Measurements from ENCODE around the gene ZNF184. TPM values are rescaled to one million over a fixed set of nuclear protein-coding genes. Genes with fewer than 3 reads are reported as not detected.

ZNF184 gene
- total RNA-seq, result 1 to 10 TPM; 3.9 to 6.0 (median 4.4) TPM

DNA sequence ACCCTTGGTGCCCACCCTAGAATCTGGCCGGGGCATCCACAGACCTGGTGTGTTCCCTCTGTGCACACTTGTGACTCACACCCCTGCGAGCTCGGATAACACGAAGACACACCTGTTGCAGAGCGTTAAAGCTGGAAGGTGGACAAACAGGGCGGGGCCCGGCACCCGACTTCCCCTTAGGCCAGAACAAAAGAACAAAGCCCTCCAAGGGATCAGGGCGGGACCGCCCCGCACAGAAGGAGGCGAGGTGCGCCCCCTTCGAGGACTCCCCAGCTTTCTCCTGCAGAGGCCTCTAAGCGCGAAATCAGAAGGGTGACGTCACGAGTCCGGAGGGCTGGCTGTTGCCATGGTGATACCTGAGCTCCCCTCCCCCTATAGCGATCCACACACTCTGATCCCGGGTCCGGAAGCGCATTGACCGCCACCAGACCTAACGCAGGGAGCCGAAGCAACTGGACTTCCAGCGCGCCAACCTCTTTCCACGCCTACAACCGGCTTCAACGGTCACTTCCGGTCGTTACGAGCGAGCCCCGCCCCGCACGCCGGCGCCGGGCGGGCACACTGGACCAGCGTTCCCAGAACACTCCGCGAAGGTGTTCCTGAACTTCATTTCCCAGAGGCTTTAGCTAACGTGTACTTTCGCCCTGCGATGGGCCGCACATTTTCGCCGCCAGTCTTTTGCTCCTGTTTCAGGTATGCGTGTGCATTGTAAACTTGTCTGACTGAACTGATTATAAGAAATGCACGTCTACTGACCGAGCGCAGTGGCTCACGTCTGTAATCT lies at the start of gene ZNF184:
ZNF184 (minus strand) TSS at position 489 of the 784 bp plus-strand sequence. CDS start 811 bp downstream, outside the sequence.
- in situ Hi-C loops (cut with MboI; ENCODE audit: low sequenced_read_pairs in 4 of 4) (loop anchor here in 2 of 4 donors (10.0 to 25.0 kb wide), 3 partner anchors 298 to 811 kb away; partner anchors contain the start of gene ZNF322 (in 1 of the 2)), intact Hi-C loops (cut with DNase I; ENCODE audit: low total_unique reads) (loop anchor here (5.0 to 10.0 kb wide), 8 partner anchors 96 to 1509 kb away; partner anchors contain the start of gene ZNF165)
- peak within 1 kb of the TSS; percentile 87 to 97 (median 95) for H3K27ac ChIP-seq
- H3K36me3 ChIP-seq, result peaks cover 0 to 22% of the 10 kb centered on the region in 2 donors
- DNase-seq (peak; percentile 88 to 93), ATAC-seq (peak; percentile 97 to 99)
- peak within 1 kb of the TSS; percentile 62 to 98 (median 85) for H3K4me3 ChIP-seq
- no peaks in the 10 kb centered on the region for H3K27me3 ChIP-seq
- H3K9me3 ChIP-seq, result no peaks in the 10 kb centered on the region
- TF ChIP-seq, protein P1, sequence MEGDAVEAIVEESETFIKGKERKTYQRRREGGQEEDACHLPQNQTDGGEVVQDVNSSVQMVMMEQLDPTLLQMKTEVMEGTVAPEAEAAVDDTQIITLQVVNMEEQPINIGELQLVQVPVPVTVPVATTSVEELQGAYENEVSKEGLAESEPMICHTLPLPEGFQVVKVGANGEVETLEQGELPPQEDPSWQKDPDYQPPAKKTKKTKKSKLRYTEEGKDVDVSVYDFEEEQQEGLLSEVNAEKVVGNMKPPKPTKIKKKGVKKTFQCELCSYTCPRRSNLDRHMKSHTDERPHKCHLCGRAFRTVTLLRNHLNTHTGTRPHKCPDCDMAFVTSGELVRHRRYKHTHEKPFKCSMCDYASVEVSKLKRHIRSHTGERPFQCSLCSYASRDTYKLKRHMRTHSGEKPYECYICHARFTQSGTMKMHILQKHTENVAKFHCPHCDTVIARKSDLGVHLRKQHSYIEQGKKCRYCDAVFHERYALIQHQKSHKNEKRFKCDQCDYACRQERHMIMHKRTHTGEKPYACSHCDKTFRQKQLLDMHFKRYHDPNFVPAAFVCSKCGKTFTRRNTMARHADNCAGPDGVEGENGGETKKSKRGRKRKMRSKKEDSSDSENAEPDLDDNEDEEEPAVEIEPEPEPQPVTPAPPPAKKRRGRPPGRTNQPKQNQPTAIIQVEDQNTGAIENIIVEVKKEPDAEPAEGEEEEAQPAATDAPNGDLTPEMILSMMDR (IDR thresholded peaks at IDR 0.05 in 4 of 5, conservative IDR thresholded peaks at IDR 0.05 in 1 of 5), result peak in 1 of 5 experiments; percentile 4
- peak; percentile 77 for TF ChIP-seq POLR2A (IDR thresholded peaks at IDR 0.05)
- H3K4me1 ChIP-seq, result peaks cover 13 to 20% of the 10 kb centered on the region in 2 donors

GRCh38 chr6:27518881-27519795 lies 46.2 kb upstream of the ZNF184 start:
- TF ChIP-seq, protein P1 (IDR thresholded peaks at IDR 0.05 in 4 of 5, conservative IDR thresholded peaks at IDR 0.05 in 1 of 5), result peak in 4 of 5 experiments; percentile 32 to 65 (median 59)
- no peak for TF ChIP-seq POLR2A (IDR thresholded peaks at IDR 0.05)
- in situ Hi-C loops (cut with MboI; ENCODE audit: low sequenced_read_pairs in 4 of 4) (loop anchor here (10.0 to 25.0 kb wide), 4 partner anchors 226 to 376 kb away; a partner anchor contains a TSS), intact Hi-C loops (cut with DNase I; ENCODE audit: low total_unique reads) (loop anchor here (1.0 to 5.0 kb wide), 5 partner anchors 16 to 376 kb away; no protein-coding TSS in a partner anchor)
- Histone ChIP-seq H3K4me1 (peaks cover 6 to 7% of the 10 kb centered on the region in 2 donors), H3K9me3 (no peaks in the 10 kb centered on the region), H3K27me3 (peaks cover 4 to 11% (median 8%) of the 10 kb centered on the region in 3 donors), H3K27ac (peak overlapping the region; percentile 77 to 82 (median 79)), H3K4me3 (peak overlapping the region; percentile 65 to 88 (median 76)), H3K36me3 (no peaks in the 10 kb centered on the region)
- DNase-seq, result peak; percentile 18 to 29
- ATAC-seq, result peak; percentile 88 to 89

DNA sequence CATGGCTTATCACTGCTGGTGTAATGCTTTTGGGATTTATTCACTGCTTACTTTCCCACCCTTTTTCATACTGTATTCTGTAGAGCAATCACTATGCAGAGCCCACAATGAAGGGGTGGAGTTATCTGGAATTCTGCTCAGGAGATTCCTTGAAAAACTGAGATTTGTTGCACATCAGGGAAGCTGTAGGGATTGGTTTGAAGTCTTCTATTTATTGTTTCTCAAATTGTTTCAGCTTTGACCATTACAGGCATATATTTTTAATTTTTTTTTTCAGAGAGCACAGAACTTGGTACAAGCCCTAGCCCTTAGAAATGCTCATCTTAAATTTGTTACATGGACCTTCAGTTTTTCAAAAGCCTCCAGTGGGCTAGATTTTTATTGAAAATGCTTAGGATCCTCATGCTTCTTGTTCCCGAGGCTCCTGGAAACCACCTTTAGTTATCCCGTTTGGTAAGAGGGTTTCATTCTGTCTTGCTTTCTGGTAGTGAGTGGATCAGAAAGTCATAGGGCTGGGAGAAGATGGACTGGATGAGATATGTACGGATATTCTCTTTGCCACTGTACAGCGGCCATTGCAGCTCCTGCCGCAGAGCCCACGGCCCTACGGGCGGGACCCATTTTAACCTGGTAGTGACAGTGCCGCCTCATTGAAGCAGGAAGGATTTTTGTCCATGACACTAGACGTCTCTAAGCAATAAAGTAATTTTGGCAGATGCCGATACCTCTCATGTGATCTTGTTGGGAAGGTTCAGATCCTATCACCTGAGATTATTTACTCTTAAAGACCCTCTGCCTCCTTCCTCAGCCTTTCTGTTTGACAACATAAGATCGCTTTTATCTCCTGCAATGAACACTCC lies 45.3 kb upstream of the ZNF184 start:
- H3K4me3 ChIP-seq, result peak overlapping the region; percentile 65 to 88 (median 76)
- H3K36me3 ChIP-seq, result no peaks in the 10 kb centered on the region
- ATAC-seq (no peak), DNase-seq (no peak)
- peak overlapping the region; percentile 77 to 82 (median 79) for H3K27ac ChIP-seq
- in situ Hi-C loops (cut with MboI; ENCODE audit: low sequenced_read_pairs in 4 of 4) (loop anchor here (10.0 to 25.0 kb wide), 4 partner anchors 227 to 377 kb away; a partner anchor contains a TSS), intact Hi-C loops (cut with DNase I; ENCODE audit: low total_unique reads) (loop anchor here (1.0 to 5.0 kb wide), 4 partner anchors 15 to 377 kb away; no protein-coding TSS in a partner anchor)
- peaks cover 6 to 7% of the 10 kb centered on the region in 2 donors for H3K4me1 ChIP-seq
- no peaks in the 10 kb centered on the region for H3K9me3 ChIP-seq
- H3K27me3 ChIP-seq, result peaks cover 8 to 20% (median 14%) of the 10 kb centered on the region in 3 donors
- TF ChIP-seq, protein P1 (IDR thresholded peaks at IDR 0.05 in 4 of 5, conservative IDR thresholded peaks at IDR 0.05 in 1 of 5), result no peak
- no peak for TF ChIP-seq POLR2A (IDR thresholded peaks at IDR 0.05)

Measured in gastrocnemius medialis (tissue), 4 donors.